OCI-LY3 (cell line): Measurements from ENCODE around the gene LRCH1.

Experiments used
- H2AFZ ChIP-seq: fragments of 200-600, 300-600 bp; shearing (Covaris generic); 2 replicates; pipeline ENCODE4 v1.6.0; 2014; ENCODE audit warnings: antibody characterized with exemption, low read depth, low read length
- H3K27ac ChIP-seq: fragments of 200-600, 300-600 bp; sonication (generic); 2 replicates; pipeline ENCODE4 v1.5.1; 2014; ENCODE audit warnings: mild to moderate bottlenecking, low read length, moderate library complexity, mixed read lengths
- H3K27me3 ChIP-seq: fragments of 200-600, 300-600 bp; sonication (generic); 2 replicates; pipeline ENCODE4 v1.6.1; 2014; ENCODE audit warnings: low read depth, low read length, mixed read lengths
- H3K36me3 ChIP-seq: fragments of 200-600, 300-600 bp; sonication (generic); replicated peaks from 2 replicates; pipeline ENCODE3; 2014; ENCODE audit warnings: low read depth, low read length, mixed read lengths
- H3K4me1 ChIP-seq: fragments of 300-600, 200-600 bp; sonication (generic); 2 replicates; pipeline ENCODE4 v1.6.1; 2014; ENCODE audit warnings: low read length, mixed read lengths
- H3K4me2 ChIP-seq: fragments of 200-600, 300-600 bp; sonication (generic); 2 replicates; pipeline ENCODE4 v1.6.1; 2014; ENCODE audit warnings: low read length, mixed read lengths
- H3K4me3 ChIP-seq: fragments of 300-600, 200-600 bp; sonication (generic); 2 replicates; pipeline ENCODE4 v1.5.1; 2014; ENCODE audit warnings: antibody characterized with exemption, mild to moderate bottlenecking, low read length, moderate library complexity
- H3K79me2 ChIP-seq: fragments of 300-600, 200-600 bp; shearing (Covaris generic); 2 replicates; pipeline ENCODE4 v1.6.1; 2014; ENCODE audit warnings: mild to moderate bottlenecking, low read length, mixed read lengths
- H3K9ac ChIP-seq: fragments of 300-600, 200-600 bp; shearing (Covaris generic); 2 replicates; pipeline ENCODE4 v1.6.0; 2014; ENCODE audit warnings: mild to moderate bottlenecking, low read length, moderate library complexity
- H3K9me3 ChIP-seq: fragments of 200-600, 300-600 bp; shearing (Covaris generic); 2 replicates; pipeline ENCODE4 v1.6.1; 2014; ENCODE audit warnings: low read length, mixed read lengths; ENCODE audit not compliant: insufficient read depth
- H4K20me1 ChIP-seq: fragments of 200-600, 300-600 bp; sonication (generic); 2 replicates; pipeline ENCODE4 v1.6.1; 2016; ENCODE audit warnings: low read length, mixed read lengths; ENCODE audit not compliant: insufficient read depth
- EZH2phosphoT487 ChIP-seq: fragments of 200-600 bp; shearing (Covaris generic); IDR thresholded peaks from 2 replicates; pipeline ENCODE4 v1.6.1; 2018; ENCODE audit warnings: antibody characterized with exemption, mixed run types, low read depth
- TF ChIP-seq, protein P1 (sequence below): fragments of 200-600, 300-600 bp; sonication (generic); IDR thresholded peaks from 2 replicates; pipeline ENCODE4 v1.5.1; 2014; ENCODE audit warnings: antibody characterized with exemption, low read length, low read depth

Gene LRCH1

DNA sequence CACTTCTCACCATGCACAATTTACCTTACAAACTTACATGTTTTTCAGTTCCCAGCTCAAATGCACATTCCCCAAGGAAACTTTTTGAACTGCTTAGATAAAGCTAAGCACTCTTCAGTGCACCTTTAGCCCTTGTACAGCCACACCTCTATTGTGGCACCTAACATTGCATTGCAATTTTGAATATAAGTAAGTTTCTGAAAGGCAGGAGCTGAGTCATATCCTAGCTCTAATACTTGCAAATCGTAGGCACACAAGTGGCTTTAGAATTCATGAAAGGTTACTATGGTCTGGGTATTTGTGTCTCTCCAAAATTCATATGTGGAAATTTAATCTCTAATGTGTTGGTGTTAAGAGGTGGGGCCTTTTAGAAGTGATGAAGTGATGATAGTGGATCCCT lies 248.9 kb downstream of the LRCH1 start:
- Histone ChIP-seq H4K20me1 (no peaks in the 10 kb centered on the region), H3K4me1 (peaks cover 11% of the 10 kb centered on the region), H3K36me3 (no peaks in the 10 kb centered on the region), H2AFZ (no peak overlapping the region), H3K9me3 (no peaks in the 10 kb centered on the region), H3K4me3 (no peak overlapping the region), H3K27me3 (no peaks in the 10 kb centered on the region), H3K79me2 (peaks cover 1% of the 10 kb centered on the region), H3K27ac (no peak overlapping the region), H3K4me2 (no peak overlapping the region), H3K9ac (no peak overlapping the region)
- TF ChIP-seq, protein P1, sequence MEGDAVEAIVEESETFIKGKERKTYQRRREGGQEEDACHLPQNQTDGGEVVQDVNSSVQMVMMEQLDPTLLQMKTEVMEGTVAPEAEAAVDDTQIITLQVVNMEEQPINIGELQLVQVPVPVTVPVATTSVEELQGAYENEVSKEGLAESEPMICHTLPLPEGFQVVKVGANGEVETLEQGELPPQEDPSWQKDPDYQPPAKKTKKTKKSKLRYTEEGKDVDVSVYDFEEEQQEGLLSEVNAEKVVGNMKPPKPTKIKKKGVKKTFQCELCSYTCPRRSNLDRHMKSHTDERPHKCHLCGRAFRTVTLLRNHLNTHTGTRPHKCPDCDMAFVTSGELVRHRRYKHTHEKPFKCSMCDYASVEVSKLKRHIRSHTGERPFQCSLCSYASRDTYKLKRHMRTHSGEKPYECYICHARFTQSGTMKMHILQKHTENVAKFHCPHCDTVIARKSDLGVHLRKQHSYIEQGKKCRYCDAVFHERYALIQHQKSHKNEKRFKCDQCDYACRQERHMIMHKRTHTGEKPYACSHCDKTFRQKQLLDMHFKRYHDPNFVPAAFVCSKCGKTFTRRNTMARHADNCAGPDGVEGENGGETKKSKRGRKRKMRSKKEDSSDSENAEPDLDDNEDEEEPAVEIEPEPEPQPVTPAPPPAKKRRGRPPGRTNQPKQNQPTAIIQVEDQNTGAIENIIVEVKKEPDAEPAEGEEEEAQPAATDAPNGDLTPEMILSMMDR, result no peak
- TF ChIP-seq EZH2phosphoT487, result no peak
